Effector memory CD4-positive, alpha-beta T cell (primary cell): ENCODE measurements around the gene STEAP1B.
"Not testable (repeated sequence)": the region's sequence is repeated elsewhere in the genome, so short reads cannot be mapped to it uniquely, and the experiment has no call there.

Experiments
- DNase-seq, 3 donors: peaks; one replicate each; pipeline ENCODE4 v3.0.0-alpha.2; 2020
- H3K27ac ChIP-seq: 2 replicates; pipeline ENCODE4 v1.7.0; 2013; ENCODE audit warnings: mild to moderate bottlenecking, low read length, moderate library complexity; ENCODE audit not compliant: insufficient read depth, poor library complexity, severe bottlenecking
- H3K27me3 ChIP-seq: replicated peaks from 2 replicates; pipeline ENCODE4 v1.7.0; 2013; ENCODE audit warnings: mild to moderate bottlenecking, low read length; ENCODE audit not compliant: insufficient read depth, control insufficient read depth, poor library complexity, severe bottlenecking
- H3K36me3 ChIP-seq: 2 replicates; pipeline ENCODE4 v1.7.0; 2013; ENCODE audit warnings: mild to moderate bottlenecking, low read length, moderate library complexity; ENCODE audit not compliant: control insufficient read depth, insufficient read depth
- H3K4me1 ChIP-seq: 2 replicates; pipeline ENCODE4 v1.7.0; 2013; ENCODE audit warnings: low read length, mild to moderate bottlenecking; ENCODE audit not compliant: control insufficient read depth, insufficient read depth, poor library complexity, severe bottlenecking
- H3K4me3 ChIP-seq: 2 replicates; pipeline ENCODE4 v1.7.0; 2013; ENCODE audit warnings: low read length, low read depth, mild to moderate bottlenecking; ENCODE audit not compliant: insufficient read depth, poor library complexity, severe bottlenecking
- H3K9me3 ChIP-seq: 2 replicates; pipeline ENCODE4 v1.7.0; 2013; ENCODE audit warnings: mild to moderate bottlenecking, low read length, moderate library complexity; ENCODE audit not compliant: control insufficient read depth

STEAP1B gene

GRCh38 chr7:22435105-22435504 lies 64.9 kb downstream of the STEAP1B start:
- no peaks in the 10 kb centered on the region for H3K27me3 ChIP-seq

DNA sequence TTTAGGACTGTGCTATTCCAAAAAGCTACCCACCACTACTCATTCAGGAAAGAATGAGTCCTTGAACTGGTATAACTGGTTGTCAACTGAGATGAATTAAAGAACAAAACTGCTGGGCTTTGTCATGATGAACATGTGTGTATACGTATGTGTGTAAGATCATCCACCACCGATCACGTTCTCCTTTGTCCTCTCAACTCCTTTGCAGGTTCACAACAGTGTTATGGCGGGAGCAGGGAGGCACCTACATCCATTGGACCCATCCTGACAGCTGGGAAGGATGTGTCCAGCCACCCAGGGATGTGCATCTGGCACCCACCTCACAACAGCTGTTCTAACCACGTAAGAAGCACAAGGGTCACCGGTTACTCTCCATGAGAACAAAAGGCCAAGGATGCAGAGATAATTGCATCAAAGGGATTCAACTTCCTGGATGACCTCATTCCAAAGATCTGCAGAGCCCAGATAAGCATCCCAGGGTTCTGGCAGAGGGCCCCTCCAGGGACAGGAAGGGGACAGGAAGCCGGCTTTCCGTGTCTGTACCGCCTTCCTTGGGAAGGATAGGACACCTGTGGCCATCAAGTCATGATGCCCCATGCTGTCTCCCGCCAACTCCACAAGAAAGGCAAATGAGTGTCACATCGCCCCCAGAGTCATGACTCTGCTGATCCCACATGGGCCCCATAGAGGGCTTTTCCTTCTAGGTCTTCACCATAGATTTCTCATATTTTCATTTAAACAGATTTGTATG lies 66.1 kb downstream of the STEAP1B start:
- Histone ChIP-seq H3K4me1 (no peaks in the 10 kb centered on the region), H3K27me3 (no peaks in the 10 kb centered on the region)

More at GRCh38 chr7:22435105-22435504, 64.9 kb downstream of the STEAP1B start:
- no peak overlapping the region for H3K4me3 ChIP-seq
- no peak overlapping the region for H3K27ac ChIP-seq
- no peak for DNase-seq
- H3K9me3 ChIP-seq: no peaks in the 10 kb centered on the region
- no peaks in the 10 kb centered on the region for H3K36me3 ChIP-seq
- no peaks in the 10 kb centered on the region for H3K4me1 ChIP-seq

GRCh38 chr7:22433165-22433700 lies 66.8 kb downstream of the STEAP1B start:
- H3K27me3 ChIP-seq, H3K4me1 ChIP-seq, H3K27ac ChIP-seq, H3K4me3 ChIP-seq, H3K36me3 ChIP-seq, DNase-seq, H3K9me3 ChIP-seq: not testable (repeated sequence)

More for the DNA sequence above, 66.1 kb downstream of the STEAP1B start:
- DNase-seq: no peak
- Histone ChIP-seq H3K27ac (no peak overlapping the region), H3K36me3 (no peaks in the 10 kb centered on the region), H3K9me3 (no peaks in the 10 kb centered on the region), H3K4me3 (no peak overlapping the region)

- Histone ChIP-seq H3K27me3 (no peaks in the 10 kb centered on the region), H3K4me1 (no peaks in the 10 kb centered on the region), H3K4me3 (no peak overlapping the region), H3K27ac (no peak overlapping the region), H3K36me3 (no peaks in the 10 kb centered on the region), H3K9me3 (no peaks in the 10 kb centered on the region)
- DNase-seq: no peak
These were observed 67.7 kb downstream of the STEAP1B start for GRCh38 chr7:22432203-22432718.

- Histone ChIP-seq H3K9me3 (no peaks in the 10 kb centered on the region), H3K4me1 (no peaks in the 10 kb centered on the region), H3K27me3 (no peaks in the 10 kb centered on the region), H3K4me3 (no peak overlapping the region), H3K27ac (no peak overlapping the region), H3K36me3 (no peaks in the 10 kb centered on the region)
- DNase-seq: no peak
These were observed 69.5 kb downstream of the STEAP1B start for GRCh38 chr7:22430457-22430856.

DNA sequence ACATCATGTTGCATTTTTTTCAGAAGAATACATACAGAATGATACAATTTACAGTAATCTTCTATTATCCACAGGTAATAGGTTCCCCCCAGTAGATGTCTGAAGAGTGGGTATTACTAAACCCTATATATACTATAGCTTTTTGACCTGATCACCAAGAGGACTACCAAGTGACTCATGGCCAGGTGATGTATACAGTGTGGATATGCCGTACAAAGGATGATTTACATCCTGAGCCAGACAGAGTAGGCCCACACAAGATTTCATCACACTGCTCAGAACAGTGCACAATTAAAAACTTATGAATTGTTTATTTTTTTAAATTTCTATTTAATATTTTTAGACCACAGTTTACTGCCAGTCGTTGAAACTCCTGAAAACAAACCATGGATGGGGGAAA lies 70.6 kb downstream of the STEAP1B start:
- Histone ChIP-seq H3K4me3 (no peak overlapping the region), H3K9me3 (no peaks in the 10 kb centered on the region), H3K36me3 (no peaks in the 10 kb centered on the region), H3K27me3 (no peaks in the 10 kb centered on the region), H3K4me1 (no peaks in the 10 kb centered on the region), H3K27ac (no peak overlapping the region)
- DNase-seq: no peak

- Histone ChIP-seq H3K27me3 (no peaks in the 10 kb centered on the region), H3K9me3 (no peaks in the 10 kb centered on the region), H3K27ac (no peak overlapping the region), H3K4me1 (no peaks in the 10 kb centered on the region), H3K4me3 (no peak overlapping the region), H3K36me3 (no peaks in the 10 kb centered on the region)
- DNase-seq: no peak
These were observed 72.1 kb downstream of the STEAP1B start for GRCh38 chr7:22427855-22428254.

DNA sequence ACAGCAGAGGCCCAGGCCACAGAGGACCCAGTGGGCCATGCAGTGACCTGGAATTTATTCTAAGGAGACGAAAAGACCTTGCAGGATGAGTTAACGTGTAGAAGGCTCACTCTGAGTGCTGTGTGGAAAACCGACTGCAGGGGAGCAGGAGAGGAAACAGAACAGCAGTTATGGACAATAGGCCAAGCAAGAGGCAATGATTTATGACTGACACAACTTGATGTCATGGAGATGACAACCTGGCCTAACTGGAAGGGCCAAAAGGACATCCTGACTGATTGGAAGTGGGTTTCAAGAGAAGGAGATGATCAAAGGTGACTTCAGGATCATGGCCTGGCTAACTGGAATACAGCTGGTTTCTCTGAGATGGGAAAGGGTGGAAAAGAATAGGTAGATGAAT lies 72.9 kb downstream of the STEAP1B start:
- H3K4me3 ChIP-seq: no peak overlapping the region
- H3K4me1 ChIP-seq: no peaks in the 10 kb centered on the region
- no peaks in the 10 kb centered on the region for H3K9me3 ChIP-seq
- DNase-seq: no peak
- H3K27me3 ChIP-seq: no peaks in the 10 kb centered on the region
- H3K36me3 ChIP-seq: no peaks in the 10 kb centered on the region
- H3K27ac ChIP-seq: no peak overlapping the region

- Histone ChIP-seq H3K27ac (no peak overlapping the region), H3K36me3 (no peaks in the 10 kb centered on the region), H3K9me3 (no peaks in the 10 kb centered on the region), H3K4me3 (no peak overlapping the region), H3K4me1 (no peaks in the 10 kb centered on the region), H3K27me3 (no peaks in the 10 kb centered on the region)
- DNase-seq: no peak
These were observed 73.4 kb downstream of the STEAP1B start for GRCh38 chr7:22426463-22427094.

- DNase-seq: no peak
- H3K4me1 ChIP-seq: no peaks in the 10 kb centered on the region
- H3K27me3 ChIP-seq: no peaks in the 10 kb centered on the region
- no peak overlapping the region for H3K27ac ChIP-seq
- no peaks in the 10 kb centered on the region for H3K36me3 ChIP-seq
- no peaks in the 10 kb centered on the region for H3K9me3 ChIP-seq
- H3K4me3 ChIP-seq: no peak overlapping the region
These were observed 74.6 kb downstream of the STEAP1B start for GRCh38 chr7:22425361-22425760.
